GM18505 (cell line): ENCODE results near the gene ARHGDIB.
A peak's percentile ranks its signal among the peaks of the same experiment; 100 is the strongest.

ENCODE experiments used
- ATAC-seq: cut with Tn5 transposase; IDR thresholded peaks from one replicate; pipeline ENCODE4 v1.9.1; 2021; ENCODE audit not compliant: unreplicated experiment
- POLR2A ChIP-seq: IDR thresholded peaks from 4 replicates; pipeline ENCODE4 v1.6.1; 2011; ENCODE audit warnings: borderline replicate concordance; ENCODE audit not compliant: insufficient read depth, insufficient read length; ENCODE audit errors: extremely low read depth

Gene ARHGDIB

GRCh38 chr12:14993537-14994266, 32.3 kb upstream of the ARHGDIB start:
- no peak for TF ChIP-seq POLR2A
- no peak for ATAC-seq

- no peak for ATAC-seq
- no peak for TF ChIP-seq POLR2A
Measured at GRCh38 chr12:14993117-14993516, 31.7 kb upstream of the ARHGDIB start.

GRCh38 chr12:14992673-14993072, 31.3 kb upstream of the ARHGDIB start:
- ATAC-seq, result no peak
- TF ChIP-seq POLR2A, result no peak

- TF ChIP-seq POLR2A, result no peak
- ATAC-seq, result no peak
Measured at GRCh38 chr12:14991069-14991468, 29.7 kb upstream of the ARHGDIB start.

GRCh38 chr12:14989790-14990189, 28.4 kb upstream of the ARHGDIB start:
- no peak for TF ChIP-seq POLR2A
- peak; percentile 57 for ATAC-seq

- TF ChIP-seq POLR2A, result no peak
- ATAC-seq, result no peak
Measured at GRCh38 chr12:14988035-14988434, 26.6 kb upstream of the ARHGDIB start.

GRCh38 chr12:14986449-14986848, 25.0 kb upstream of the ARHGDIB start:
- TF ChIP-seq POLR2A, result no peak
- no peak for ATAC-seq

- ATAC-seq, result no peak
- TF ChIP-seq POLR2A, result no peak
Measured at GRCh38 chr12:14984766-14985285, 23.4 kb upstream of the ARHGDIB start.

- ATAC-seq, result no peak
- no peak for TF ChIP-seq POLR2A
Measured at GRCh38 chr12:14984036-14984435, 22.6 kb upstream of the ARHGDIB start.

- no peak for TF ChIP-seq POLR2A
- no peak for ATAC-seq
Measured at GRCh38 chr12:14982991-14983390, 21.6 kb upstream of the ARHGDIB start.

GRCh38 chr12:14982562-14982961, 21.2 kb upstream of the ARHGDIB start:
- TF ChIP-seq POLR2A, result no peak
- ATAC-seq, result no peak

GRCh38 chr12:14981049-14981448, 19.6 kb upstream of the ARHGDIB start:
- TF ChIP-seq POLR2A, result no peak
- no peak for ATAC-seq

GRCh38 chr12:14979468-14979867, 18.1 kb upstream of the ARHGDIB start:
- ATAC-seq, result no peak

GRCh38 chr12:14976658-14977057, 15.3 kb upstream of the ARHGDIB start:
- no peak for ATAC-seq
- no peak for TF ChIP-seq POLR2A

More at GRCh38 chr12:14979468-14979867, 18.1 kb upstream of the ARHGDIB start:
- no peak for TF ChIP-seq POLR2A

- TF ChIP-seq POLR2A, result no peak
- no peak for ATAC-seq
Measured at GRCh38 chr12:14975457-14975856, 14.1 kb upstream of the ARHGDIB start.

GRCh38 chr12:14974633-14975032, 13.2 kb upstream of the ARHGDIB start:
- no peak for ATAC-seq
- no peak for TF ChIP-seq POLR2A

- ATAC-seq, result no peak
- no peak for TF ChIP-seq POLR2A
Measured at GRCh38 chr12:14972816-14973215, 11.4 kb upstream of the ARHGDIB start, which contains the start of gene PDE6H. PDE6H (plus strand) TSS chr12:14973042; CDS start chr12:14978013, 4,971 bp downstream.
